HL-60 (cell line): ENCODE results near the gene ALLC.

Source experiments
- DNase-seq, 2 experiments: peaks; one replicate each; pipeline ENCODE4 v3.0.0-alpha.2; 2010 to 2020; ENCODE audit warnings: low read depth in 1 of 2, low spot score in 1 of 2
- H3K27ac ChIP-seq: fragments of 250-450 bp; sonication (Bioruptor Pico); replicated peaks from 2 replicates; pipeline ENCODE4 v1.5.1; 2020; ENCODE audit warnings: mild to moderate bottlenecking, moderate library complexity
- H3K27me3 ChIP-seq: fragments of 250-450 bp; sonication (Bioruptor Pico); 2 replicates; pipeline ENCODE4 v1.5.1; 2021; ENCODE audit warnings: mild to moderate bottlenecking, moderate library complexity; ENCODE audit not compliant: insufficient read depth, poor library complexity, severe bottlenecking
- H3K4me3 ChIP-seq: replicated peaks from 2 replicates; pipeline ENCODE4 v1.5.1; 2011; ENCODE audit warnings: mild to moderate bottlenecking, control low read depth, low read length; ENCODE audit not compliant: insufficient read depth
- GABPA ChIP-seq: IDR thresholded peaks from 2 replicates; pipeline ENCODE4 v1.6.1; 2012; ENCODE audit warnings: low read depth
- POLR2AphosphoS5 ChIP-seq: IDR thresholded peaks from 2 replicates; pipeline ENCODE4 v1.6.1; 2012; ENCODE audit warnings: low read depth
- SPI1 ChIP-seq: IDR thresholded peaks from 2 replicates; pipeline ENCODE4 v1.6.1; 2012; ENCODE audit warnings: low read depth, mild to moderate bottlenecking, borderline replicate concordance
- TF ChIP-seq, protein P1 (sequence below): IDR thresholded peaks from 2 replicates; pipeline ENCODE4 v1.6.1; 2012; ENCODE audit warnings: low read depth; ENCODE audit not compliant: insufficient replicate concordance
- TF ChIP-seq, protein P2 (sequence below): IDR thresholded peaks from one replicate; pipeline ENCODE4 v1.5.1; 2011; ENCODE audit warnings: low read length, control low read depth, inconsistent platforms; ENCODE audit not compliant: insufficient read depth

The ALLC gene

GRCh38 chr2:3683748-3684454, 25.9 kb downstream of the ALLC start:
- TF ChIP-seq, protein P1, sequence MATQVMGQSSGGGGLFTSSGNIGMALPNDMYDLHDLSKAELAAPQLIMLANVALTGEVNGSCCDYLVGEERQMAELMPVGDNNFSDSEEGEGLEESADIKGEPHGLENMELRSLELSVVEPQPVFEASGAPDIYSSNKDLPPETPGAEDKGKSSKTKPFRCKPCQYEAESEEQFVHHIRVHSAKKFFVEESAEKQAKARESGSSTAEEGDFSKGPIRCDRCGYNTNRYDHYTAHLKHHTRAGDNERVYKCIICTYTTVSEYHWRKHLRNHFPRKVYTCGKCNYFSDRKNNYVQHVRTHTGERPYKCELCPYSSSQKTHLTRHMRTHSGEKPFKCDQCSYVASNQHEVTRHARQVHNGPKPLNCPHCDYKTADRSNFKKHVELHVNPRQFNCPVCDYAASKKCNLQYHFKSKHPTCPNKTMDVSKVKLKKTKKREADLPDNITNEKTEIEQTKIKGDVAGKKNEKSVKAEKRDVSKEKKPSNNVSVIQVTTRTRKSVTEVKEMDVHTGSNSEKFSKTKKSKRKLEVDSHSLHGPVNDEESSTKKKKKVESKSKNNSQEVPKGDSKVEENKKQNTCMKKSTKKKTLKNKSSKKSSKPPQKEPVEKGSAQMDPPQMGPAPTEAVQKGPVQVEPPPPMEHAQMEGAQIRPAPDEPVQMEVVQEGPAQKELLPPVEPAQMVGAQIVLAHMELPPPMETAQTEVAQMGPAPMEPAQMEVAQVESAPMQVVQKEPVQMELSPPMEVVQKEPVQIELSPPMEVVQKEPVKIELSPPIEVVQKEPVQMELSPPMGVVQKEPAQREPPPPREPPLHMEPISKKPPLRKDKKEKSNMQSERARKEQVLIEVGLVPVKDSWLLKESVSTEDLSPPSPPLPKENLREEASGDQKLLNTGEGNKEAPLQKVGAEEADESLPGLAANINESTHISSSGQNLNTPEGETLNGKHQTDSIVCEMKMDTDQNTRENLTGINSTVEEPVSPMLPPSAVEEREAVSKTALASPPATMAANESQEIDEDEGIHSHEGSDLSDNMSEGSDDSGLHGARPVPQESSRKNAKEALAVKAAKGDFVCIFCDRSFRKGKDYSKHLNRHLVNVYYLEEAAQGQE, result no peak
- TF ChIP-seq GABPA, result no peak
- TF ChIP-seq, protein P2, sequence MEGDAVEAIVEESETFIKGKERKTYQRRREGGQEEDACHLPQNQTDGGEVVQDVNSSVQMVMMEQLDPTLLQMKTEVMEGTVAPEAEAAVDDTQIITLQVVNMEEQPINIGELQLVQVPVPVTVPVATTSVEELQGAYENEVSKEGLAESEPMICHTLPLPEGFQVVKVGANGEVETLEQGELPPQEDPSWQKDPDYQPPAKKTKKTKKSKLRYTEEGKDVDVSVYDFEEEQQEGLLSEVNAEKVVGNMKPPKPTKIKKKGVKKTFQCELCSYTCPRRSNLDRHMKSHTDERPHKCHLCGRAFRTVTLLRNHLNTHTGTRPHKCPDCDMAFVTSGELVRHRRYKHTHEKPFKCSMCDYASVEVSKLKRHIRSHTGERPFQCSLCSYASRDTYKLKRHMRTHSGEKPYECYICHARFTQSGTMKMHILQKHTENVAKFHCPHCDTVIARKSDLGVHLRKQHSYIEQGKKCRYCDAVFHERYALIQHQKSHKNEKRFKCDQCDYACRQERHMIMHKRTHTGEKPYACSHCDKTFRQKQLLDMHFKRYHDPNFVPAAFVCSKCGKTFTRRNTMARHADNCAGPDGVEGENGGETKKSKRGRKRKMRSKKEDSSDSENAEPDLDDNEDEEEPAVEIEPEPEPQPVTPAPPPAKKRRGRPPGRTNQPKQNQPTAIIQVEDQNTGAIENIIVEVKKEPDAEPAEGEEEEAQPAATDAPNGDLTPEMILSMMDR, result no peak
- TF ChIP-seq POLR2AphosphoS5, result no peak
- no peak for TF ChIP-seq SPI1
- no peak overlapping the region for H3K4me3 ChIP-seq
- no peak overlapping the region for H3K27ac ChIP-seq
- no peak for DNase-seq
- peaks cover 2% of the 10 kb centered on the region for H3K27me3 ChIP-seq

- H3K4me3 ChIP-seq, result no peak overlapping the region
- H3K27ac ChIP-seq, result no peak overlapping the region
- H3K27me3 ChIP-seq, result peaks cover 2% of the 10 kb centered on the region
- DNase-seq, result no peak
- TF ChIP-seq, protein P1, result no peak
- TF ChIP-seq, protein P2, result no peak
- no peak for TF ChIP-seq GABPA
- no peak for TF ChIP-seq POLR2AphosphoS5
Measured at GRCh38 chr2:3689998-3690748, 32.2 kb downstream of the ALLC start.

DNA sequence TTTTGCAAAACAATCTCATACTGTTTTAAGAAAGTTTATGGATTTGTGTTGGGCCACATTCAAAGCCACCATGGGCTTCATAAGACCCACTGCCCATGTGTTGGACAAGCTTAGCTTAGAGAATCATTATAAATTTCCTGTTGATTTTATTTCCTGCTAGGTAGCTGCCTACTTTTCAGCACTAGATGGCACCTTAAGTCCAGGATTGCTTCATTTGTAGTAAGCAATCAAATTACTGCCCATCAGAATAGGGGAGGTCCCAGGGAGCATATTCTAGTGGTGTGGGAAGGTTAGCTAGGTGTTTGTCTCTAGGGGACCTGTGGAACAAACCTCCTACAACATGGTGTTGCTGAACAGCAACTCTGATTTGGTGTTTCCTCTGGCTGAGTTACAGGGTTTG, 34.4 kb downstream of the ALLC start:
- H3K27me3 ChIP-seq, result peaks cover 2% of the 10 kb centered on the region
- no peak overlapping the region for H3K27ac ChIP-seq
- TF ChIP-seq POLR2AphosphoS5 (no peak), GABPA (no peak)
- TF ChIP-seq, protein P1, result no peak
- TF ChIP-seq, protein P2, result peak; percentile 7
- H3K4me3 ChIP-seq, result no peak overlapping the region
- DNase-seq, result no peak
